ENCODE measurements around the gene TTLL1. TPM values are rescaled to one million over a fixed set of nuclear protein-coding genes. Genes with fewer than 3 reads are reported as not detected.
"Not testable (repeated sequence)": the region's sequence is repeated elsewhere in the genome, so short reads cannot be mapped to it uniquely, and the experiment has no call there.

The TTLL1 gene
- total RNA-seq, 1 donor from 2014 or later: 75.4 TPM

GRCh38 chr22:43079742-43080141 is 9.4 kb downstream of the TTLL1 start:
- FAIRE-seq (no peak), DNase-seq (ENCODE audit: low spot score in 2 of 2) (no peak)

DNA sequence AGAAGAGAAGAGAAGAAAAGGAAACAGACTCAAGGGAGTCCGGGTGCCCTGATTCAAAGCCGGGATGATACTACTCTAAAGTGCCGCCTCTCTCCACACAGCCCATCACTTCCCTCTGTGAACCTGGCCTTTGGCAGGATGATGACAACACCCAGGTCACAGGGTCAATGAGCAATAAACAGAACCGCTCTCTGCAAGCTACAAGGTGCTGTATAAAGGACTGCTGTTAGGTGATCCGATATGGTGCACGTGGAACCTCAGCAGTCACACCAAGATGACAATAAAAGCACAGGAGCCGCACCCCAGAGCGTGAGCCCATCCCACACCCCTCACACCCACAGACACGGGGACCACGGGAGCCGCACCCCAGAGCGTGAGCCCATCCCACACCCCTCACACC is 10.7 kb downstream of the TTLL1 start:
- FAIRE-seq (no peak), DNase-seq (ENCODE audit: low spot score in 2 of 2) (no peak)

DNA sequence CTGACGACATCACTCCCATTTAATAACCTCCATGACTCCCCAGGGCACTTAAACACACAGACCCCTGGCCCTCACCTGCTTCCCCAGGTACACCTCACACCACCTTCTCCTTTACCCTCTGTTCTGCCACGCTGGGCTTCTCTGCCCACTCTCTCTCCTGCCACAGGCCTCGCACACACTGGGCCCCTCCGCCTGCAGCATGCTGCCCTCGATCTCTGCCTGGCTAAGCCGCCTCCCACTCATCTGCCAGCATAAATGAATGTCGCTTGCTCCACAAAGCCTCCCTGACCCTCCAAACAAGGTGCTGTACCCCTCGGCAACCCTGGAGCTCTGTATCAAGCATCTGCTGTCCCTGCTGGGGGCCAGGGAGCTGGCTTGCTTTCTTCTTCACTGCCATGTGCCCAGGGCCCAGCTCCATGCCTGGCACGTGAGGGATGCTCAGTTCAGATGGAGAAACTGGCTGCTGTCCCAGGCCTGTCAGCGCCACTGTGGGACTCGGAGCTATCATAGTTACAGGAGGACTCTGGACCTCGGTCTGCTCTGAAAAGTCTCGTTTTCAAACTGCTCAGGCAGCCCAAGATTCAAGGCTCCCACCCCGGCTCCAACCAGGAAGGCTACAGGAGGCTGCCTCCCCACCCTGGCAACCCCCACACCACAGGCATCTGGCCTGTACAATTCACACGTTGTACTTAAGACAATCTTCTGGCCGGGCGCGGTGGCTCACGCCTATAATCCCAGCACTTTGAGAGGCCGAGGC is 11.9 kb downstream of the TTLL1 start:
- DNase-seq (ENCODE audit: low spot score in 2 of 2): peak in 1 of 2 donors; percentile 54
- FAIRE-seq: no peak

DNA sequence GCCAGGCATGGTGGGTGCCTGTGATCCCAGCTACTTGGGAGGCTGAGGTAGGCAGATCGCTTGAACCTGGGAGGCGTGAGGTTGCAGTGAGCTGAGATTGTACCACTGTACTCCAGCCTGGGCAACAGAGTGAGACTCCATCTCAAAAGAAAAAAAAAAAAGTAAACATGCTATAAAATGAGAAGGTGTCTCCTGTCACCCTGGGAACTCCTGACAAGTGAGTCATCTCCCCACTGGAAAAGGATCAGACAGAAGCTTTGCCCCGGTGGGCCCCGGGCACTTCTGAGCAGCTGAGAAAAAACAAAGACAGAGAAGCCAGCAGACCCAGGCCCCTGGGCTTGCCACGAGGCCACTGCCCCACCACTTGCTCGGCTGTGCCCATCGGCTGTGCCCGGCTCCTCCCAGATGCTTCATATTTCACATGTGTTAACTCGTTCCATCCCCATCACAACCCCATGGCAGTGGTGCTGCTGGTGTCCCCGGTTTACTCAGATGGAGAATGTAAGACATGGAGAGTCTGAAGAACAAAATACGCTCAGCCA is 22.3 kb downstream of the TTLL1 start:
- FAIRE-seq (no peak), DNase-seq (ENCODE audit: low spot score in 2 of 2) (no peak)

DNA sequence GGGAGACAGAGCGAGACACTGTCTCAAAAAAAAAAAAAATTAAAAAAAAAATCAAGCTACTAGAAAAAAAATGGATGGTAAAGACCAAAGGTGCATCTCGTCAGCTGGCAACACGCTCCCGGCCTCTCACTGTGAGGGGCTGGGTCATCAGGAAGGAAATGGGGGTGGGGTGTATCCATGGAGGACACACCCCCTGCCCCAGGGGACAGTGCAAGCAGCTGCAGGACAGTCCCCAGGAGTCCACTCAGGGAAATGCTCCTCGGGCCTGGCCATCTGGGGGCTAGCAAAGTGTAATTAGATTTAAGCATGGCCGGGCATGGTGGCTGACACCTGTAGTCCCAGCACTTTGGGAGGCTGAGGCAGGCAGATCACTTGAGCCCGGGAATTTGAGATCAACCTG is 23.1 kb downstream of the TTLL1 start:
- FAIRE-seq (no peak), DNase-seq (ENCODE audit: low spot score in 2 of 2) (no peak)

- DNase-seq (ENCODE audit: low spot score in 2 of 2): no peak
- no peak for FAIRE-seq
Measured at GRCh38 chr22:43060183-43060582, 29.0 kb downstream of the TTLL1 start.

DNA sequence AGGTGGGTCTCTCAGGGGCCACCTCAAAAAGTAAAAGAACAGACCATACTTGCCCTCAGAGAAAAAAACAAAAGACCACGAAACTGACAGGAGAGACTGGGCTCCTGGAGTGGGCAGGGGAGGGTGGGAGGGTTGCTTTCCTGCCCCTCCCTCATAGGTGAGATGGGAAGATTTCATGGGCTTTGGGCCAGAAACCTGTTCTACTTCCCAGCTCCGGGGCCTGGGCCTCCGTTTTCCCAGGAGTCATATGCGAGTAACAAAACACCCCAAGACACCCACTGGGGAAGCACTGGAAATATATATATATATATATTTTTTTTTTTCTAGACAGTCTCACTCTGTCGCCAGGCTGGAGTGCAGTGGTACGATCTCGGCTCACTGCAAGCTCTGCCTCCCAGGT is 31.6 kb downstream of the TTLL1 start:
- no peak for FAIRE-seq

GRCh38 chr22:43053176-43053575 is 36.0 kb downstream of the TTLL1 start:
- DNase-seq (ENCODE audit: low spot score in 2 of 2): no peak
- no peak for FAIRE-seq

More for the DNA sequence above, 31.6 kb downstream of the TTLL1 start:
- DNase-seq (ENCODE audit: low spot score in 2 of 2): no peak

DNA sequence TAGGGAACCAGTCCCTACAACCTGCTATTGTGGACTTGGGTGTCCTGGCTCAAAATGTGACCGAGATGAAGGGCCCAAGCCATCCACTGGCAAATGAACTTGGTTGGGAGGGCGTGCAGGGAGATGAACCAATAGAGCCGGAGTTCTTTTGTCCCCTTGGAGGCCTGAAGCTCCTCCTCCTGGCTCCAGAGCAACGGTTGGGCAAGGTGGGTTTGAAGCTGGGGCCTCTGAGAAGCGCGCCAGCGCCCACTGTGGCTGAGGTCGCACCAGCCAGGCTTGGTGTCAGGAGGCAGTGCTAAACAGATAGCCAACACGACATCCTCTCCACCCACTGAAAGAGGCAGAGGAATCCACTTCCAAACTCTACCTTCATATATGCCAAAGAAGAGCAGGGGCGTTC is 38.2 kb downstream of the TTLL1 start:
- DNase-seq (ENCODE audit: low spot score in 2 of 2): no peak
- FAIRE-seq: no peak

- FAIRE-seq (no peak), DNase-seq (ENCODE audit: low spot score in 2 of 2) (no peak)
Measured at GRCh38 chr22:43047605-43048004, 41.6 kb downstream of the TTLL1 start.

- FAIRE-seq: no peak
- DNase-seq (ENCODE audit: low spot score in 2 of 2): peak in 1 of 2 donors; percentile 52
Measured at GRCh38 chr22:43044290-43044712, 44.9 kb downstream of the TTLL1 start.

DNA sequence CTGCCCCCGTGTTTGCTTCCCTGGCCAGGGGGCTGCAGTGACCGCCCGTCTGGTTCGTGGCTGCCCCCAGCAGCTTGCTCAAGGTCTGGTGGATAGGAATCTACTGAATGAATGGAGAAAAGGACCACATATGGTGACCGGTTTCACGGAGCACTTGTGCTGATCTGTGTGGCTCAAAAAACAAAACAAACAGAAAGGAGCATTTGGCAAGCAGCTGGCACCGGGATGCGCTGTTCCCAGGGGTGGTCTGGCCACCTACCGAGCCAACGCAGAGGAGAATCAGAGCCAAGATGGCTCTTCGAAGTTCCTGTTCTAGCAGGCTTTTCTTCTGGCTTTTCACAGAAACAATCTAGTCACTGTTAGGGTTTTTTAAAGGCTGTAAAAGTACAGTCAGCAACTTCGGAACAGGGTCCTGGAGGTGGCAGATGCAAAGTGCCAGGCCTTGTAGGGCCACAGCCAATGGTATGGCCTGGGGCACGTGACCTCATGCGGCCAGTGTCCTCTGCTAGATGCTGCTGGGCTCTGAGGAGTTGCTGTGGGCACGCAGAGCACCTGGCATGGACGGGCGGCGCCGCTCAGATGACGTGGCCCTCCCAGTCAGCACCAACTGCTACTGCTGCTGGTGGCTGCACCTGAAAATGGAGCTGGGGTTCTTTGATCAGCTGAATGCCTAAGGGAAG is 47.0 kb downstream of the TTLL1 start:
- FAIRE-seq: no peak

DNA sequence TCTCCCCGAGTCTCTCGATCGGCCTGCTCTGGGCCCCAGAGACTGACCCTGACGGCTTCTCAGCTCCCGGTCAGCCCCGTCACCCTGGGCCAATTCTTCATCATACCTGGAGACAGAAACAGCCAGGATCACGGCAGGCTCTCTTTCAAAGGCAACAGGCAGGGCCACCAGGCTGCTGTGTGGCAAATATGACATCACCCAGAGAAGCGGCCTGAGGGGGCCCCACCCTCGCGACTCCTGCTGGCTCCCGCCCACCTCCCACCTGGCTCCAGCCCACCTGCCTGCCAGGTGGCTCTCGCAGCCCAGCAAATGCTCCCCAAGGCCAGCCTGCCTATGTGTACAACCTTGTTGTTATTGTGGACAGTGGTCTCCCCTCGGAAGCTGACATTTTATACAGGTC is 49.4 kb downstream of the TTLL1 start:
- FAIRE-seq (no peak), DNase-seq (ENCODE audit: low spot score in 2 of 2) (no peak)

More for the DNA sequence above, 47.0 kb downstream of the TTLL1 start:
- no peak for DNase-seq (ENCODE audit: low spot score in 2 of 2)

DNA sequence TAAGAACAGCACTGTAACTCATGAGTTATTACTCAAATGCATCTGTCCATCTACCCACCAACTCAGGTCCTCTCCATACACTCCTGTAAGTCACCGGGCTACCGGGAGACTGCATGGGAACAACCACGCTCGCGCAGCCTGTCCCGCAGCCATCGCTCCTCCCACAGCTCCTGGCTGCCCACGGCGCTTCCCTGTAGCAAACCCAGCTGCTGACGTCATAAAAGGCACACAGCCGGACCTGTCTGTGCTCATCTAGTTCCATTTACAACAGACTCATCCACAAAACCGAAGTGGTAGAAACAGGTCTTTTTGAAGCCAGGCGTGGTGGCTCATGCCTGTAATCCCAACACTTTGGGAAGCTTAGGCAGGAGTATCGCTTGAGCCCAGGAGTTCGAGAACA is 50.9 kb downstream of the TTLL1 start:
- no peak for DNase-seq (ENCODE audit: low spot score in 2 of 2)
- FAIRE-seq: no peak

DNA sequence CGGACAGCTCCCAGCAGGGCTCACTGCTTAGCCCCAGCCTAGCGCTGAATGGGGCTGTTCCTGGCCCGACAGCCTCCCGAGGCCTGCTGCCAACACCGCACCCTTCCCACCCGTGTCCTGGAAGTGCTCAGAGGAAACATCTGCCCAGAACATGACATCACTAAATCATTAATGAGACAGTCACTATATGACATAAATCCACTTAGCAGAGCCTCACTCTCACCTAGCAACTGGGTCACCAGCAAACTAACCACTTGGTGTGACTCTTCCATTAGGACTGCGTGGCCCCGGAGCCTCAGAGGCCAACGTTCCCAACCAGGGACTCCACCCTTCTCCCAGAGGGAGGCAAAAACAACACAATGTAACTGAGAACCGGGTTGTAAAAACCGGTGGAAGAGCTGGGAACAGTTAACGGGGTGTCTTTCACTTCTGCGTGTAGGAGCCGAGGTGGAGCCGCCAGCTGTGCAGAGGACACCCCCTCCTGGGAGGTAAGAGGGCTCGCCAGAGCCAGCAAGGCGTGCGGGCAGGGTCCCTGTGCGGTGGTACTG is 52.8 kb downstream of the TTLL1 start:
- DNase-seq (ENCODE audit: low spot score in 2 of 2) (no peak), FAIRE-seq (no peak)

- no peak for DNase-seq (ENCODE audit: low spot score in 2 of 2)
- FAIRE-seq: no peak
Measured at GRCh38 chr22:43035250-43035649, 53.9 kb downstream of the TTLL1 start.

DNA sequence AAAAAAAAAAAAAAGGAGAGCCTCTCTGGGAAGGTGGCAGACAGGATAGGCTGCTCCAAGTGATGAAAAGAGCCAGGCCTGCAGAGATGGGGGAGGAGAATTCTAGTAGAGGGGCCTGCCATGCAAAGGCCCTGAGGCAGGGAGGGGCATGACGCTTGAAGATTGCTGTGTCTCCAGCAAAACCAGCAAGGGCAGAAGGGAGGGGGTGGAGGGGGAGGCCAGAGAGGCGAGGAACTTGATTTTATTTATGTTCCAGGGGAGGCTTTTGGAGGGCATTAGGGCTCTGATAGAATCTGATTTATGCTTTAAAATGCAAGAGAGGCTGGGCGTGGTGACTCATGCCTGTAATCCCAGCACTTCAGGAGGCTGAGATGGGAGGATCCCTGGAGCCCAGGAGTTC is 57.6 kb downstream of the TTLL1 start:
- DNase-seq (ENCODE audit: low spot score in 2 of 2) (no peak), FAIRE-seq (no peak)

DNA sequence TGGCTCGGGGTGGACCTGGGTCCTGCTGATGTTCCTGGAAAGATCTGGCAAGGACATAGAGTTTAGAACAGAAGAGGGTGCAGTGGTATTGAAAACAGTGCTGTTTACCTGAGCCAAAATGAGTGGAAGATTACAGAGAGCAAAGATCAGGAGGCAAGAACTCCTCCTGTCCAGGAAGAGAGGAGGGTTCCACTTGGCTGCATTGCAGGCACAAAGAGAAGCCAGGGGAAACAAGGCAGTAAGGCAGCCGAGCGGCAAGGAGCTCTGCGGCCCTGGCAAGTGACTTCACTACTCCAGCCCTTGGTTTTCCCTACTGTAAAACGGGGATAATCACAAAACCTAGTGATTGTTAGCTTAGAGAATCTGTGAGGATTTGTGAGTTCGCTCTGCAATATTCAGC is 70.6 kb downstream of the TTLL1 start:
- DNase-seq (ENCODE audit: low spot score in 2 of 2) (no peak), FAIRE-seq (no peak)

- DNase-seq (ENCODE audit: low spot score in 2 of 2) (no peak), FAIRE-seq (no peak)
Measured at GRCh38 chr22:43017525-43018460, 71.4 kb downstream of the TTLL1 start.

DNA sequence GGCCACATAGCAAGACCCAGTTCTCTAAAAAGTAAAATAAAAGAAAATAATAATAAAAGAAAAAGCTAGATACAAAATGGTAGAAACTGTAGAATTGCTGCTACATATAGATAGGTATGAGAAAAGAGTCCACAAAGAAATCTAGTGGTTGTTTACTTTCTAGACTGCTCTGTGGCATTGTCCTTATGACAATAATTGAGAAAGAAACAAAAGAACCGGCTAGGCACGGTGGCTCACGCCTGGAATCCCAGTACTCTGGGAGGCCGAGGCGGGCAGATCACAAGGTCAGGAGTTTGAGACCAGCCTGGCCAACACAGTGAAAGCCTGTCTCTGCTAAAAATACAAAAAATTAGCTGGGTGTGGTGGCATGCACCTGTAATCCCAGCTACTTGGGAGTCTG is 73.0 kb downstream of the TTLL1 start:
- not testable (repeated sequence) for DNase-seq (ENCODE audit: low spot score in 2 of 2); FAIRE-seq
